Measurements from ENCODE around the gene SPTBN5. TPM values are rescaled to one million over a fixed set of nuclear protein-coding genes. Genes with fewer than 3 reads are reported as not detected.

SPTBN5 gene
- total RNA-seq, 2 donors from 2014 or later = 0.63 to 1.3 TPM

GRCh38 chr15:41820791-41821423 is 72.9 kb downstream of the SPTBN5 start:
- TF ChIP-seq CTCF (IDR thresholded peaks at IDR 0.05) = no peak
- Histone ChIP-seq H3K4me1 (no peaks in the 10 kb centered on the region), H3K36me3 (peaks cover 70% of the 10 kb centered on the region), H3K27ac (no peak overlapping the region), H3K27me3 (no peaks in the 10 kb centered on the region), H3K4me3 (no peak overlapping the region), H3K9me3 (no peaks in the 10 kb centered on the region)
- no peak for DNase-seq (ENCODE audit: low spot score)

- Histone ChIP-seq H3K27me3 (no peaks in the 10 kb centered on the region), H3K36me3 (peaks cover 76% of the 10 kb centered on the region), H3K27ac (no peak overlapping the region), H3K4me1 (no peaks in the 10 kb centered on the region), H3K9me3 (no peaks in the 10 kb centered on the region), H3K4me3 (no peak overlapping the region)
- no peak for DNase-seq (ENCODE audit: low spot score)
- no peak for TF ChIP-seq CTCF (IDR thresholded peaks at IDR 0.05)
Measured at GRCh38 chr15:41819455-41820050, 74.3 kb downstream of the SPTBN5 start.

DNA sequence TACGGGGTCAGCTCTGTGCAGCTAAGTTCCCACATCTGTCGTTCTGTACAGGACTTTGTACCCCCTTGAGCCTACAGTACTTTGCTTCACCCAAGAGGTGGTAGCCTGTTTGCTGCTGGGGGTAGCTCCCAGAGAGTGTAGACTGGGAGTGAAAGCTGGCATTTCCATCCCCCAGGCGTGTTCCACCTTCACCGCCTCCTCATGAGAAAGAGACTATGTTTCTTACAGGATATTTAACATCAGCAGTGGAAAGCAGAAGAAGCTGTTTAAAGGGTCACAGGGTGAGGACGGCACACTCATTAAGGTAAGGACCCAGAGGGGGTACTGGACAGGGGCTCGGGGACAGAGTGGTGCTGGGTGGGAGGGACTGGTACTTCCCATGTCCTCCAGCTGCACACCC is 76.1 kb downstream of the SPTBN5 start:
- no peaks in the 10 kb centered on the region for H3K27me3 ChIP-seq
- no peak overlapping the region for H3K4me3 ChIP-seq
- no peaks in the 10 kb centered on the region for H3K9me3 ChIP-seq
- no peak overlapping the region for H3K27ac ChIP-seq
- peaks cover 67% of the 10 kb centered on the region for H3K36me3 ChIP-seq
- no peak for TF ChIP-seq CTCF (IDR thresholded peaks at IDR 0.05)
- no peak for DNase-seq (ENCODE audit: low spot score)
- no peaks in the 10 kb centered on the region for H3K4me1 ChIP-seq

GRCh38 chr15:41817327-41817726 is 76.5 kb downstream of the SPTBN5 start:
- Histone ChIP-seq H3K9me3 (no peaks in the 10 kb centered on the region), H3K36me3 (peaks cover 71% of the 10 kb centered on the region), H3K27ac (no peak overlapping the region), H3K4me3 (no peak overlapping the region), H3K4me1 (no peaks in the 10 kb centered on the region), H3K27me3 (no peaks in the 10 kb centered on the region)
- no peak for DNase-seq (ENCODE audit: low spot score)
- no peak for TF ChIP-seq CTCF (IDR thresholded peaks at IDR 0.05)

GRCh38 chr15:41816788-41817187 is 77.1 kb downstream of the SPTBN5 start:
- TF ChIP-seq CTCF (IDR thresholded peaks at IDR 0.05) = no peak
- no peak for DNase-seq (ENCODE audit: low spot score)
- Histone ChIP-seq H3K4me3 (no peak overlapping the region), H3K27me3 (no peaks in the 10 kb centered on the region), H3K4me1 (no peaks in the 10 kb centered on the region), H3K36me3 (peaks cover 69% of the 10 kb centered on the region), H3K9me3 (no peaks in the 10 kb centered on the region), H3K27ac (no peak overlapping the region)

GRCh38 chr15:41814534-41814933 is 79.3 kb downstream of the SPTBN5 start:
- H3K4me3 ChIP-seq = no peak overlapping the region
- no peak for TF ChIP-seq CTCF (IDR thresholded peaks at IDR 0.05)
- no peaks in the 10 kb centered on the region for H3K4me1 ChIP-seq
- H3K27ac ChIP-seq = no peak overlapping the region
- no peaks in the 10 kb centered on the region for H3K9me3 ChIP-seq
- DNase-seq (ENCODE audit: low spot score) = no peak
- no peaks in the 10 kb centered on the region for H3K27me3 ChIP-seq
- H3K36me3 ChIP-seq = peaks cover 52% of the 10 kb centered on the region
